ENCODE measurements around the gene KRTAP10-2. TPM values are rescaled to one million over a fixed set of nuclear protein-coding genes. Genes with fewer than 3 reads are reported as not detected.
"Not testable (repeated sequence)": the region's sequence is repeated elsewhere in the genome, so short reads cannot be mapped to it uniquely, and the experiment has no call there.

KRTAP10-2 gene
- polyA plus RNA-seq, 3 donors: 0.22 TPM; not detected in 2

DNA sequence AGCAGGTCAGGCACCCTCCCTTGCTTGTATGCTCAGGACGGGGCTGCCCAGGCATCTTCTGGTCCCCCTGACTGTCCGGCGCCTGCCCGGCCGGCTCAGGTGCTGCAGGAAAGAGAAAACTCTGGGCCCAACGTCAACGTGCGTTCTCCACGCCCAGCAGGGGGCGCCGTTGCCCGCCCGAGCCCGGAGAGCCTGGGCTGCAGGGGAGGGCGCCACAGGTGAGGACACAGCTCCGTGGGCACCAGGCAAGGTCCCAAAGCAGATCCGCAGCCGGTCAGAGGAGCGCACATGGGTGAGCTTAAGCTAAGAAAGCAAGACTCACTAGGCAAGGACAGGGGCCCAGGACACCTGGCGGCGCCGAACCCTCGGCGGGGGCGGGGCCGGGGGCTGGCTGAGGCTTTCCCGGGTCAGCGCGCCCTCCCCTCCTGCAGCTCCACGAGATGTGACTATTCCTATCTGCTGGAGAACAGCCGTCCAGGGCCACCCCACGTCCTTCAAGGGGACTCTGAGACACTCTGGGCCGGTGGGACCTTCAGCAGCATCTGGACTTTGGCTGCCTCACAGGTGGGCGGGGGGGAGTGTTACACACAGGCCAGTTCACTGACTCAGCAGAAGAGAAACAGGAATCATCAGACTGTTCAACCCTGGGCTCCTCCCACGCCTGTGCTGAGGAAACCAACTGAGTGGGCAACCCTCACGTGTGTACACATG, 40.6 kb downstream of the KRTAP10-2 start:
- 4 to 10% (median 7%) methylated on average over 33 to 36 of the region's 36 CpGs for WGBS, 3 donors
- no peak overlapping the region for H3K27ac ChIP-seq (ENCODE audit: low read depth, low read length)

DNA sequence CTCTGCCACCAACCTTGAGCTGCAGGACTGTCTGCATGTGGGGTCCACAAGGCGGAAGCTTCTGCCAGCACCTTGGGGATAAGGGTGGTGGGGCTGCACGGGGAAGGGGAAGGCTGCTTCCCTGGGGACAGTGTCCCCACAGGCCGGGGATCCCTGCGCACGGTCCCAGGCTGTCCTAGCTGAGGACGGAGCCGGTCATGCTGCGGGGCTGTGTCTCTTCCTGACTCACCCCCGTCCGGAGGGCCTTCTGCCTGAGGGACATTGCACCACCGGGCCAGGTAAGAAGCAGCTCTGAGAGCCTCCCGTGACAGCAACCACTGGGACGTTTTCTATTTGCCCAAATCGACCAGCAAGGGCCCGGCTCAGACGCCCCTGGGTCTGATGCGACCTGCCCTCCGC, 41.2 kb downstream of the KRTAP10-2 start:
- 46 to 63% (median 54%) methylated on average over 18 of the region's 18 CpGs for WGBS, 3 donors
- no peak overlapping the region for H3K27ac ChIP-seq (ENCODE audit: low read depth, low read length)

DNA sequence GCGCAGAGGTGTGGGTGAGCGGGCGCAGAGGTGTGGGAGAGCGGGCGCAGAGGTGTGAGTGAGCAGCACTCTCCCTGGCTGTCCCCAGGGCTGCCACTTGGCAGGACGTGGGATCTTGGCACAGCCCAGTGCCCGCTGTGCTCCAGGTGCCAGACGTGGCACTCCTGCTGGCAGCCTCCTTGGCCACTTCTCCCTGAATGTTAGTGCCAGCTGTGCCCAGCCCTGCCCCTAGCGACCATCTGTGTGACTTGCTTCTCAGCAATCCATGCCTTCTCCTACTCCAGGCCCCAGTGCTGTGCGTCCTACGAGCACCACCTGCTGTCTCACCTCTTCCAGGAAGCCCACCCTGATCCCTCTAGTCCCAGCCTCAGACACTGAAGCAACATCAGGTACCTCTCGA, 41.8 kb downstream of the KRTAP10-2 start:
- H3K27ac ChIP-seq (ENCODE audit: low read depth, low read length): no peak overlapping the region
- WGBS, 3 donors: 40 to 77% (median 76%) methylated on average over 10 to 12 of the region's 12 CpGs

DNA sequence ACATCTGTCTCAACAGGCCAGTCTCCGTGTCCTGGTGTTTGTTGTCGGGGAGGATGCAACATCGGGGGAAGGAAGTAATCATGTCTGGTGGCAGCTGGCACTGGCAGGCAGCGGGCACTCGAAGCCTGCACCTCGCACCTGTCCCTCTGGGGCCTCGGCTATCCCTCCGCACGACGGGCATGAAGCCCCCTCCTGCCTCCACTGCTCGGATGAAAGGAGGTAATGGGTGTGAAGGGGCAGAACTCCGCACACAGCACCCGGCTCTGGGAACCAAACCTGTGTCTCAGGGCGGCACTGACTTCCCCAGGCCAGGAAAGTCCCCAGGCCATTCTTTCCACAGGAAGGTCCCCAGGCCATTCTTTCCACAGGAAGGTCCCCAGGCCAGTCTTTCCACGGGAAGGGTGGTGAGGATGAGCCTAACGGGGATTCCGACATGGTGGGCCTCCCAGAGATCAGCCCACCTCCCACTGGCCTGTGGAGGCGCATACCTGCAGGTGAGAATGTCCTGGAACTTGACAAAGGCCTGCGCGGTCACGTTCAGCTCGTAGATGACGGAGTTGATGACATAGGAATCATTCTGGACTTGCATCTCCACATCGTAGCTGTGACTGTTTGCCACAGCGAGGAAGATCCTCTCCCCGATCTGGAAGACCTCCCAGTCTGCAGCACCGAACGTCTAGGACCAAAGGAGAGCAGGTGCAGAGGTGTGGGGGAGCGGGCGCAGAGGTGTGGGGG, 42.4 kb downstream of the KRTAP10-2 start:
- H3K27ac ChIP-seq (ENCODE audit: low read depth, low read length): no peak overlapping the region
- 78 to 83% (median 81%) methylated on average over 30 of the region's 30 CpGs for WGBS, 3 donors

DNA sequence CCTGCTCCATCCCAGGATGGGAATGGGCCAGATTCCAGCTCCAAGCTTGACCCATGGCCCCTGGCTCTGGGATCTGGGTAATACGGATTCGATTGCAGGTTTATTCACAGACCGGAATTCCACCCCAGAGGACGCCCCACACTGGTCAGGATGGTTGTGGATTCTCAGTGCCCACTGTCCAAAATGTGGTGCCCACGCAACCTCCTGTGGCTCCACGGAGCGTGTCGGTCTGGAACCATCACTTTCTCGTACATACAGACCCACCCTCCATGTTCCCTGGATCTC, 42.9 kb downstream of the KRTAP10-2 start:
- H3K27ac ChIP-seq (ENCODE audit: low read depth, low read length): no peak overlapping the region
- 75 to 84% (median 82%) methylated on average over 9 of the region's 9 CpGs for WGBS, 3 donors

DNA sequence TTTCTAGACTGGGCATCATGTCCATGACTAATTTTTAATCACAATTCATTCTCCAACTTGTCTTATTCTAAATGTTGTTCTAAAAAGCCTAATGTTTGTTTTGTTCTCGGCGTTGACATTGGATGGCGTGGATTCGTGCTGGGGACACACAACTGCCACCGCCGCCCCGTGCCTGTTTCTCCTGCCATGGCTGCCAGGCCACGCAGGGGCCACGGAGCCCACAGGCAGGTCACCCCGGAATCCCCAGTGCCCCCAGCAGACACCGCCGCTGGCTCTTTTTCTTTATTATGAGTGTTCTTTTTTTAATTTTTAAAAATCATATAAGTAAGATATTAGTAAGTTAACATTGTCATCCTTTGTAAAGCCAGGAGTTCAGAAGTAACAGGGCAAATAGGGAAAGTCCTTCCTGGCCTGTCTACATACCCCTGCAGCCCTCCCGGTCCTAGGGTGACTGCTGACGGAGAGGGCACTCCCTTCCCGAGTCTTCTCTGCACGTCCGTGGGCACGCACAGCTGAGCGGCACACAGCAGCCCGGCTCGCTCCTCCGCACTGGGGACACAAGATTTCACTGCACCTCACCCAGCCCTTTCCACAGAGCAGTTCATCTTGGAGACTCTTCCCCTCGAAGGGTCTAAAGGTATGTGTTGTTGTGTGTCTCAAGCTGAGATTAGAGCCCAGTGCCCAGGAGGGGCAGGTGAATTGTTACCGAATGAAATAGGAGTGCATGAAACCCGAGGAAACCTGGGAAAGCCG, 43.5 kb downstream of the KRTAP10-2 start:
- WGBS, 3 donors: 84 to 88% (median 86%) methylated on average over 26 of the region's 26 CpGs

DNA sequence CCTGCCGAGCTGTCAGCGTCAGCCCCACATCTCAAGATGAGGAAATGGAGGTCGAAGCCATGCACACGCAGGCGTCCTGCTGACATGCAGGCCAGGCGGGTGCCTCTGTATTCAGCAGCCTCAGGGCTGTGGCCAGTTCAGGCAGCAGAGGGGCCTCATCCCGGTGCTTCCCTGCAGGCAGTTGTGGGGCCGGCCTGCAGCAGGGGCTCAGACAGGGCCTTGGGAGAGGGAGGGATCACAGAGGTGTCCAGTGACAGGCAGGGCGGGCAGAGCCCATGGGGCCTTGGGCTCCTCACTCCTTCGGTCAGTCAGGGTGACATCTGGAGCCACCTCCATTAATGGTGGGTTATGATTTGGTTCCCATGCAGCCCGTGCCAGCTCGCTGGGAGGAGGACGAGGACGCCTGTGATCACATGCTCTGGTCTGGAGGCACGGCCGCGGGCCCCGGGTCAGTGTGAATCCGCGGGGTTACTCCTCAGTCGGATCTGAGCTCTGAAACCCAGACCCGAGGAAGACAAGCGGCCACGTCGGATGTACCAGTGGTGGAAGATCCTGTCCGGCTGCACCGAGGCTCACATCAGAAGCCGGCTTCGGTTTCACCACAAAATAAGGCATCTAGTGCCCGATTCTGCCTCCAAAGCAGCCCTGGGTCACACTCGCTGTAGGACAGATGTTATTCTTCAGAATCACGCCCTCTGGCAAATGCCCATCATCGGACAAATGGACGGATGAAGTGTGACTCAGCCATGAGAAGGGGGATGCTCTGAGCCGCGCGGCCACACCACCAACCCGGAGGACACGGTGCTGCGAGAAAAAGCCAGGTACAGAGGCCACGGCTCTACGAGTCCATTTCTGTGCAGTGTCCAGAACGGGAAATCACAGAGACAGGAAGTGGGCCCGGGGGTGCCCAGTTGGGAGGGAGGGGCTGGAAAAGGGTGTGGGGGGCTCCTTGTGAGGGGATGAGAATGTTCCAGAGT, 44.7 kb downstream of the KRTAP10-2 start:
- no peak overlapping the region for H3K27ac ChIP-seq (ENCODE audit: low read depth, low read length)
- WGBS, 3 donors: 79 to 84% (median 81%) methylated on average over 44 of the region's 44 CpGs

More for the DNA sequence above, 43.5 kb downstream of the KRTAP10-2 start:
- H3K27ac ChIP-seq (ENCODE audit: low read depth, low read length): no peak overlapping the region

DNA sequence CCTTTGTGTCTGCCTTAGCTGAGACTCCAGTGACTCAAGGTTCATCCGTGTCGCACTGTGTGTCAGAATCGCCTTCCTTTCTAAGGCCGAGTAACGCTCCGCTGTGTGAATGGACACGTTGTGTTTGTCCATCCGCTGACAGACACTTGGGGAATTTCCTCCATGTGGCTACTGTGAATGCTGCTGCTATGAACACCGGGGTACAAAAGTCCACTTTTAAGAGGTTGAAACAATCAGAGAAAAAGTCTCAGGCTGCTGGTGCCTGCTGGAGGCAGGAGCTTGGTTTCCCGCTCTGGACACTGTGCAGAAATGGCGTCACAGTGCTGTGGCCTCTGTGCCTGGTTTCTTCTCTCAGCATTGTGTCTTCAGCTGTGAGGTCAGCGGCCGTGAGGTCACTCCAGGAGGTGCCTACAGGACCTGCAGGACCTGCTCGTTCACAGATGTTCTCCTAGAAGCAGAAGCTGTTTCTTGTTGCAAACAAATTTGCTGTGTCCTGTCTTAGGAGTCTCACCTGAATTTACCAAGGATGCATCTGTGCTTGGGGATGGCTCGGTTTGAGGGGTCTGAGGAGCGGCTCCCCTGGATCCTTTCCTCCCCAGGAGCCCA, 45.5 kb downstream of the KRTAP10-2 start:
- H3K27ac ChIP-seq (ENCODE audit: low read depth, low read length): no peak overlapping the region
- WGBS, 3 donors: 55 to 79% (median 72%) methylated on average over 16 of the region's 16 CpGs

DNA sequence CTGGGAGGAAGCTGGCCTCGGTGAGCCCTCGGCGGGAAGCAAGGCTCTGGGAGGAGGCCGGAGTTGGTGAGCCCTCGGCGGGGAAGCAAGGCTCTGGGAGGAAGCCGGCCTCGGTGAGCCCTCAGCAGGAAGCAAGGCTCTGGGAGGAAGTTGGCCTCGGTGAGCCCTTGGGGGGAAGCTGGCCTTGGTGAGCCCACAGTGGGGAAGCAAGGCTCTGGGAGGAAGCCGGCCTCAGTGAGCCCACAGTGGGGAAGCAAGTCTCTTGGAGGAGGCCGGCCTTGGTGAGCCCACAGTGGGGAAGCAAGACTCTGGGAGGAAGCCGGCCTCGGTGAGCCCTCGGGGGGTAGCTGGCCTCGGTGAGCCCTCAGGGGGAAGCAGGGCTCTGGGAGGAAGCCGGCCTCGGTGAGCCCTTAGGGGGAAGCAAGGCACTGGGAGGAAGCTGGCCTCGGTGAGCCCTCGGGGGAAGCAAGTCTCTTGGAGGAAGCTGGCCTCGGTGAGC, 47.4 kb downstream of the KRTAP10-2 start:
- H3K27ac ChIP-seq (ENCODE audit: low read depth, low read length): no peak overlapping the region
- WGBS, 3 donors: 37 to 74% (median 42%) methylated on average over 18 to 20 of the region's 20 CpGs

DNA sequence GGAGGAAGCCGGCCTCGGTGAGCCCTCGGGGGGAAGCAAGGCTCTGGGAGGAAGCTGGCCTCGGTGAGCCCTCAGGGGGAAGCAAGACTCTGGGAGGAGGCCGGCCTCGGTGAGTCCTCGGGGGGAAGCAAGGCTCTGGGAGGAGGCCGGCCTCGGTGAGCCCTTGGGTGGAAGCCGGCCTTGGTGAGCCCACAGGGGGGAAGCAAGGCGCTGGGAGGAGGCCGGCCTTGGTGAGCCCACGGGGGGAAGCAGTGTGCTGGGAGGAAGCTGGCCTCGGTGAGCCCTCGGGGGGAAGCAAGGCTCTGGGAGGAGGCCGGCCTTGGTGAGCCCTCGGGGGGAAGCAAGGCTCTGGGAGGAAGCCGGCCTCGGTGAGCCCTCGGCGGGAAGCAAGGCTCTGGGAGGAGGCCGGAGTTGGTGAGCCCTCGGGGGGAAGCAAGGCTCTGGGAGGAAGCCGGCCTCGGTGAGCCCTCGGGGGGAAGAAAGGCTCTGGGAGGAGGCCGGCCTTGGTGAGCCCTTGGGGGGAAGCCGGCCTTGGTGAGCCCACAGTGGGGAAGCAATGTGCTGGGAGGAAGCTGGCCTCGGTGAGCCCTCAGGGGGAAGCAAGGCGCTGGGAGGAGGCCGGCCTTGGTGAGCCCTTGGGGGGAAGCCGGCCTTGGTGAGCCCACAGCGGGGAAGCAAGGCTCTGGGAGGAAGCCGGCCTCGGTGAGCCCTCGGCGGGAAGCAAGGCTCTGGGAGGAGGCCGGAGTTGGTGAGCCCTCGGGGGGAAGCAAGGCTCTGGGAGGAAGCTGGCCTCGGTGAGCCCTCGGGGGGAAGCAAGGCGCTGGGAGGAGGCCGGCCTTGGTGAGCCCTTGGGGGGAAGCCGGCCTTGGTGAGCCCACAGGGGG, 48.1 kb downstream of the KRTAP10-2 start:
- 61 to 79% (median 65%) methylated on average over 43 of the region's 44 CpGs for WGBS, 3 donors
- H3K27ac ChIP-seq (ENCODE audit: low read depth, low read length): not testable (repeated sequence)

DNA sequence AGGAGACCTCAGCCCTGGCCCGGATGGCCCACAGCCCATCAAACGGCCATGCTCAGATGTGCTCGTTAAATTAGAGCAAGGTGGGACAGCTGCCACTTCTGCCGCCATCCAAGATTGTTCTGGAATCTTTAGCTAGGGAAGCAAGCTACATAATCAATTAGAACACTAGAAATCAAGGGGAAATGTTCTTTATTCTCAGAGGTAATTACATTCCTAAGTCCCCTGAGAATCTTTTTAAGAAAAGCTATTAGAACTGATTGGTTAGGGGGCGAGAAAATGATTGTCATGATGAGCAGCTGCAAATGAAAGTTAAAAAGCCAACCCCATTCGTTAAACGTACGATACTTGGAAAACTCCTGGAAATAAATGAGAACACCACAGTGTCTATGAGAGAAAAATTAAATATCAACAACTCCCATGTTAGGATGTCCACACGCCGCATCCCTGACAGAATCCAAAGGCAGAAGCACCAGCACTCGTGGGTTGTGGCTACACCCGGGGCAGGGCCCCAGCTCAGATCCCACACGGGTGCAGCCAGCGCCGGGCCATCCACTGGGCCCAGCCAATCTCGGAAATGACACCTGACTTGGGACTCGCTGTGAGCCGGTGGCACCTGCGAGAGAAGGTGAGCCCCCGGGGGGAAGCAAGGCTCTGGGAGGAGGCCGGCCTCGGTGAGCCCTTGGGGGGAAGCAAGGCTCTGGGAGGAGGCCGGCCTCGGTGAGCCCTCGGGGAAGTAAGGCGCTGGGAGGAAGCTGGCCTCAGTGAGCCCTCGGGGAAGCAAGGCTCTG, 48.9 kb downstream of the KRTAP10-2 start:
- WGBS, 3 donors: 83 to 84% (median 84%) methylated on average over 27 of the region's 27 CpGs

More for the DNA sequence above, 48.9 kb downstream of the KRTAP10-2 start:
- no peak overlapping the region for H3K27ac ChIP-seq (ENCODE audit: low read depth, low read length)

Other genes starting within 250 kb of the KRTAP10-2 start
- 10 to 100 TPM; 27.4 to 40.0 (median 30.3) TPM for gene CFAP410, start 212.1 kb downstream of the KRTAP10-2 start, polyA plus RNA-seq
- gene TRPM2, start 197.9 kb downstream of the KRTAP10-2 start, polyA plus RNA-seq: 1 to 10 TPM in 2 of 3 donors, under 1 TPM in 1; 0.72 to 4.2 (median 1.9) TPM
- gene LRRC3, start 96.0 kb downstream of the KRTAP10-2 start, polyA plus RNA-seq: 1 to 10 TPM in 2 of 3 donors, under 1 TPM in 1; 0.81 to 2.4 (median 2.1) TPM
- gene KRTAP10-1, start 11.3 kb downstream of the KRTAP10-2 start, polyA plus RNA-seq: not detected
- not detected for gene KRTAP10-3, start 7.3 kb upstream of the KRTAP10-2 start, polyA plus RNA-seq
- gene KRTAP10-4, start 22.2 kb upstream of the KRTAP10-2 start, polyA plus RNA-seq: not detected
- not detected for gene KRTAP10-5, start 29.1 kb upstream of the KRTAP10-2 start, polyA plus RNA-seq
- gene KRTAP10-6, start 41.0 kb upstream of the KRTAP10-2 start, polyA plus RNA-seq: not detected
- not detected for gene KRTAP10-7, start 49.1 kb upstream of the KRTAP10-2 start, polyA plus RNA-seq
- gene KRTAP10-8, start 60.6 kb upstream of the KRTAP10-2 start, polyA plus RNA-seq: not detected
- gene KRTAP10-9, start 75.6 kb upstream of the KRTAP10-2 start, polyA plus RNA-seq: not detected
- gene KRTAP10-10, start 85.9 kb upstream of the KRTAP10-2 start, polyA plus RNA-seq: not detected
- not detected for gene KRTAP10-11, start 94.9 kb upstream of the KRTAP10-2 start, polyA plus RNA-seq
- not detected for gene KRTAP12-4, start 103.2 kb upstream of the KRTAP10-2 start, polyA plus RNA-seq
- not detected for gene KRTAP12-3, start 106.4 kb upstream of the KRTAP10-2 start, polyA plus RNA-seq
- under 1 TPM in 1 of 3 donors, not detected in 2; 0.79 TPM for gene KRTAP12-2, start 115.4 kb upstream of the KRTAP10-2 start, polyA plus RNA-seq
- gene KRTAP12-1, start 130.7 kb upstream of the KRTAP10-2 start, polyA plus RNA-seq: not detected
- gene KRTAP10-12, start 145.7 kb upstream of the KRTAP10-2 start, polyA plus RNA-seq: not detected
- gene TSPEAR, start 160.1 kb upstream of the KRTAP10-2 start, polyA plus RNA-seq: under 1 TPM; 0.07 to 0.56 (median 0.10) TPM